SU-DHL-6 (cell line): ENCODE results near the gene FBXO46.

Experiments
- H2AFZ ChIP-seq: fragments of 200-600 bp; sonication (generic); 2 replicates; pipeline ENCODE4 v1.6.1; 2014; ENCODE audit warnings: low read depth, mild to moderate bottlenecking, moderate library complexity, mixed read lengths, antibody characterized with exemption, low read length; ENCODE audit not compliant: severe bottlenecking
- H3F3A ChIP-seq: fragments of 200-600 bp; shearing (Covaris generic); 2 replicates; pipeline ENCODE4 v1.6.0; 2016; ENCODE audit warnings: antibody characterized with exemption, mild to moderate bottlenecking; ENCODE audit not compliant: insufficient read depth
- H3K27ac ChIP-seq: fragments of 200-600 bp; sonication (generic); 2 replicates; pipeline ENCODE4 v1.5.1; 2016; ENCODE audit warnings: low read depth, mild to moderate bottlenecking, low read length, moderate library complexity, mixed read lengths
- H3K27me3 ChIP-seq: fragments of 200-600 bp; sonication (generic), shearing (Covaris generic); 2 replicates; pipeline ENCODE4 v1.6.0; 2014; ENCODE audit warnings: mild to moderate bottlenecking, low read length
- H3K36me3 ChIP-seq: fragments of 200-600 bp; sonication (generic); 2 replicates; pipeline ENCODE4 v1.6.1; 2014; ENCODE audit warnings: mild to moderate bottlenecking, low read length, mixed read lengths
- H3K4me2 ChIP-seq: fragments of 300-600, 200-600 bp; shearing (Covaris generic), sonication (generic); 2 replicates; pipeline ENCODE4 v1.6.0; 2014; ENCODE audit warnings: low read length, low read depth, mild to moderate bottlenecking; ENCODE audit not compliant: poor library complexity, severe bottlenecking
- H3K4me3 ChIP-seq: fragments of 200-600 bp; sonication (generic); 2 replicates; pipeline ENCODE4 v1.5.1; 2014; ENCODE audit warnings: antibody characterized with exemption, low read length, mild to moderate bottlenecking, mixed read lengths; ENCODE audit not compliant: insufficient read depth, poor library complexity, severe bottlenecking
- H3K79me2 ChIP-seq: fragments of 200-600 bp; sonication (generic); 2 replicates; pipeline ENCODE4 v1.6.1; 2014; ENCODE audit warnings: mild to moderate bottlenecking, low read length, moderate library complexity; ENCODE audit not compliant: insufficient read depth
- H3K9ac ChIP-seq: fragments of 200-600 bp; sonication (generic); 2 replicates; pipeline ENCODE4 v1.7.0; 2014; ENCODE audit warnings: mild to moderate bottlenecking, low read length
- H3K9me2 ChIP-seq: fragments of 200-600 bp; sonication (generic); replicated peaks from 2 replicates; pipeline ENCODE4 v1.6.1; 2014; ENCODE audit warnings: low read length; ENCODE audit not compliant: insufficient read depth
- H3K9me3 ChIP-seq: fragments of 200-600 bp; sonication (generic); 2 replicates; pipeline ENCODE4 v1.6.1; 2014; ENCODE audit warnings: low read length, mixed read lengths; ENCODE audit not compliant: insufficient read depth
- H4K20me1 ChIP-seq: fragments of 200-600 bp; sonication (generic); 2 replicates; pipeline ENCODE4 v1.6.1; 2014; ENCODE audit warnings: low read depth, mild to moderate bottlenecking, antibody characterized with exemption, low read length, moderate library complexity, mixed read lengths
- CTCF ChIP-seq: fragments of 200-600 bp; sonication (generic); IDR thresholded peaks from one replicate; pipeline ENCODE4 v1.5.1; 2017; ENCODE audit warnings: antibody characterized with exemption, mild to moderate bottlenecking, low read length, moderate library complexity; ENCODE audit not compliant: insufficient read depth, poor library complexity, severe bottlenecking
- EZH2phosphoT487 ChIP-seq: fragments of 200-600 bp; sonication (generic), shearing (Covaris generic); conservative IDR thresholded peaks from 2 replicates; pipeline ENCODE4 v1.6.1; 2018; ENCODE audit warnings: mild to moderate bottlenecking, antibody characterized with exemption, low read length, moderate library complexity, mixed read lengths

FBXO46 gene

GRCh38 chr19:45778010-45778661 is 47.4 kb upstream of the FBXO46 start:
- no peak overlapping the region for H3K4me3 ChIP-seq
- no peaks in the 10 kb centered on the region for H4K20me1 ChIP-seq
- no peaks in the 10 kb centered on the region for H3K79me2 ChIP-seq
- H3K4me2 ChIP-seq = no peak overlapping the region
- no peaks in the 10 kb centered on the region for H3K9me3 ChIP-seq
- no peak for TF ChIP-seq EZH2phosphoT487
- TF ChIP-seq CTCF = no peak
- no peak overlapping the region for H3K9ac ChIP-seq
- no peak overlapping the region for H3K27ac ChIP-seq
- no peak overlapping the region for H2AFZ ChIP-seq
- peaks cover 7% of the 10 kb centered on the region for H3F3A ChIP-seq
- no peaks in the 10 kb centered on the region for H3K9me2 ChIP-seq
- H3K36me3 ChIP-seq = no peaks in the 10 kb centered on the region
- H3K27me3 ChIP-seq = no peaks in the 10 kb centered on the region

- no peaks in the 10 kb centered on the region for H3K9me3 ChIP-seq
- no peak overlapping the region for H3K27ac ChIP-seq
- TF ChIP-seq EZH2phosphoT487 (no peak), CTCF (no peak)
- peaks cover 8% of the 10 kb centered on the region for H3F3A ChIP-seq
- H3K36me3 ChIP-seq = no peaks in the 10 kb centered on the region
- H2AFZ ChIP-seq = no peak overlapping the region
- H3K9ac ChIP-seq = no peak overlapping the region
- H3K9me2 ChIP-seq = no peaks in the 10 kb centered on the region
- no peaks in the 10 kb centered on the region for H3K79me2 ChIP-seq
- no peaks in the 10 kb centered on the region for H4K20me1 ChIP-seq
- H3K27me3 ChIP-seq = no peaks in the 10 kb centered on the region
- H3K4me3 ChIP-seq = no peak overlapping the region
- H3K4me2 ChIP-seq = no peak overlapping the region
These were observed 46.8 kb upstream of the FBXO46 start for GRCh38 chr19:45777395-45777961.

GRCh38 chr19:45774765-45775164 is 44.1 kb upstream of the FBXO46 start:
- TF ChIP-seq CTCF = no peak
- TF ChIP-seq EZH2phosphoT487 = no peak
- H3K9me2 ChIP-seq = no peaks in the 10 kb centered on the region
- peaks cover 4% of the 10 kb centered on the region; the same call in 1 of the 2 replicates for H3F3A ChIP-seq
- H3K36me3 ChIP-seq = no peaks in the 10 kb centered on the region
- no peaks in the 10 kb centered on the region for H3K79me2 ChIP-seq
- no peak overlapping the region for H3K27ac ChIP-seq
- no peaks in the 10 kb centered on the region for H4K20me1 ChIP-seq
- no peak overlapping the region for H2AFZ ChIP-seq
- no peaks in the 10 kb centered on the region for H3K9me3 ChIP-seq
- no peak overlapping the region for H3K9ac ChIP-seq
- no peaks in the 10 kb centered on the region for H3K27me3 ChIP-seq
- H3K4me3 ChIP-seq = no peak overlapping the region
- H3K4me2 ChIP-seq = no peak overlapping the region
